Chondrocyte (in vitro differentiated cells): ENCODE measurements around the gene WDR49. TPM values are rescaled to one million over a fixed set of nuclear protein-coding genes. Genes with fewer than 3 reads are reported as not detected.

Experiments used
- DNase-seq: peaks from one replicate; pipeline ENCODE4 v3.0.0; 2021; ENCODE audit warnings: mixed read lengths, low spot score
- H3K27ac Mint-ChIP-seq: one replicate; pipeline ENCODE4 v1.8.0; 2021; ENCODE audit warnings: mild to moderate bottlenecking, moderate library complexity, mixed read lengths; ENCODE audit not compliant: unreplicated experiment
- H3K27me3 Mint-ChIP-seq: 2 replicates; pipeline ENCODE4 v1.8.0; 2021; ENCODE audit warnings: low read depth, mixed read lengths
- H3K36me3 Mint-ChIP-seq: 2 replicates; pipeline ENCODE4 v1.8.0; 2021; ENCODE audit warnings: low read depth, mixed read lengths
- H3K4me1 Mint-ChIP-seq: 2 replicates; pipeline ENCODE4 v1.8.0; 2021; ENCODE audit warnings: low read depth, mild to moderate bottlenecking, mixed read lengths
- H3K4me3 Mint-ChIP-seq: one replicate; pipeline ENCODE4 v1.8.0; 2021; ENCODE audit warnings: mild to moderate bottlenecking, moderate library complexity, mixed read lengths; ENCODE audit not compliant: unreplicated experiment
- H3K9me3 Mint-ChIP-seq: 2 replicates; pipeline ENCODE4 v1.8.0; 2021; ENCODE audit warnings: low read depth, mixed read lengths
- CTCF ChIP-seq: fragments of 200-600 bp; sonication (generic); IDR thresholded peaks from 2 replicates; pipeline ENCODE4 v1.5.0; 2021; ENCODE audit warnings: antibody characterized with exemption, mild to moderate bottlenecking, moderate library complexity
- total RNA-seq: library from RNA; stranded (reverse); gene quantifications from 3 replicates; pipeline ENCODE4 v1.2.1, GENCODE V29; 2021

The WDR49 gene
- total RNA-seq, 1 donor from 2014 or later, result not detected

DNA sequence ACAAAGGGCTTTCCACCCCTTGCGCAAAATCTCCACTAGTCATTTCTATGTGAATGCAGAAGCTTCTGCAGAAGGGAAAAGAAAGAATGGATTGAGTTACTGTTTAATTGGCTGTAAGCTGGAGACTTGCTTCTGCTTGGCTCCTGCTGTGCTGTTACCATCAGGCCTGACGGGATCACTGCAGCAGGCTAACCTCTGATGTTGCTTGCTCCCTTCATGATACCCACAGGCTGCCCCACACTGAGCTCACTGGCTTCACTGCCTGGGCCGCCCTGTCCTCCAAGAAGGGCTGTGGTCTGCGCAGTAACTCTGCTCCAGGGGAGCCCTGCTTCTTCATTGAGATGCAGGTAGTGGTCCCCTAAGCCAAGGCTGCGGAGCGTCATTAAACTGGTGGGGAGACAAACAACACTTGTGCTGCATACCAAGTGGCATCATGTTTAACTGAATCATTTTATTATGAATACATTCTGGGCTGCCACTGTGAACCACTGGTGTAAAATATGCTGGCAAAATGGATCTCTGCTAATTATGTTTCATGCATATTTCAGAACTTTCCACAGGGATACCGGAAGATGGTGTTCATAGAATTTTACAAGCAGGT, 78.6 kb downstream of the WDR49 start:
- no peak for TF ChIP-seq CTCF
- Mint-ChIP-seq H3K9me3 (no peaks in the 10 kb centered on the region), H3K36me3 (no peaks in the 10 kb centered on the region), H3K27me3 (peaks cover 16% of the 10 kb centered on the region), H3K27ac (no peak overlapping the region), H3K4me3 (no peak overlapping the region), H3K4me1 (no peaks in the 10 kb centered on the region)
- DNase-seq, result no peak

- Mint-ChIP-seq H3K27ac (no peak overlapping the region), H3K36me3 (no peaks in the 10 kb centered on the region), H3K4me3 (no peak overlapping the region), H3K9me3 (no peaks in the 10 kb centered on the region), H3K4me1 (no peaks in the 10 kb centered on the region), H3K27me3 (peaks cover 16% of the 10 kb centered on the region)
- DNase-seq, result no peak
- TF ChIP-seq CTCF, result no peak
Measured at GRCh38 chr3:167572991-167573390, 80.8 kb downstream of the WDR49 start.

- no peak for TF ChIP-seq CTCF
- DNase-seq, result no peak
- H3K27me3 Mint-ChIP-seq, result peaks cover 8% of the 10 kb centered on the region
- H3K9me3 Mint-ChIP-seq, result no peaks in the 10 kb centered on the region
- no peaks in the 10 kb centered on the region for H3K36me3 Mint-ChIP-seq
- H3K27ac Mint-ChIP-seq, result no peak overlapping the region
- H3K4me3 Mint-ChIP-seq, result no peak overlapping the region
- H3K4me1 Mint-ChIP-seq, result no peaks in the 10 kb centered on the region
Measured at GRCh38 chr3:167568634-167569033, 85.1 kb downstream of the WDR49 start.

DNA sequence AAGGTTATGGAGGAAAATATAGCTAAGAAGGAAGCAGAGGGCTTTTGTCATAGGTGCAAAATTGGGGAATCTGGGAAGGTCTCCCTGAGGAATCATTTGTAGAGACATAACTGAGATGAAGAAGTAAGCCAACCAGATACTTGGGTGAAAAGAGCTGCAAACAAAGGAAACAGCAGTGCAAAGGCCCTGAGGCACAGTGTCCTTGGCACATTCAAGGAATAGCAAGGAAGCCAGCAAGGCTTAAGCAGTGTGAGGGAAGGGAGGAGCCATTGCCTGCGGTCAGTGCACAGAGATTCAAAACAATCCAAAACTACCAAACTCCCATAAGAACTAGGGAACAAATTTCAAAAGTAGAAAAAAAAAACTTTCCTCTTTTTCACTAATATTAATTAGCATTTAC, 88.3 kb downstream of the WDR49 start:
- no peak overlapping the region for H3K4me3 Mint-ChIP-seq
- TF ChIP-seq CTCF, result no peak
- H3K4me1 Mint-ChIP-seq, result no peaks in the 10 kb centered on the region
- H3K27me3 Mint-ChIP-seq, result peaks cover 4% of the 10 kb centered on the region
- H3K36me3 Mint-ChIP-seq, result no peaks in the 10 kb centered on the region
- no peak for DNase-seq
- no peak overlapping the region for H3K27ac Mint-ChIP-seq
- H3K9me3 Mint-ChIP-seq, result no peaks in the 10 kb centered on the region

GRCh38 chr3:167564612-167565011, 89.1 kb downstream of the WDR49 start:
- H3K4me3 Mint-ChIP-seq, result no peak overlapping the region
- no peak overlapping the region for H3K27ac Mint-ChIP-seq
- TF ChIP-seq CTCF, result no peak
- no peaks in the 10 kb centered on the region for H3K9me3 Mint-ChIP-seq
- no peaks in the 10 kb centered on the region for H3K4me1 Mint-ChIP-seq
- peaks cover 4% of the 10 kb centered on the region for H3K27me3 Mint-ChIP-seq
- DNase-seq, result no peak
- H3K36me3 Mint-ChIP-seq, result no peaks in the 10 kb centered on the region
